Activated B cell treated with CpG ODN at 0.5 μM for 24 hours (primary cell): ENCODE measurements around the gene TMEM132D. TPM values are rescaled to one million over a fixed set of nuclear protein-coding genes. Genes with fewer than 3 reads are reported as not detected.

ENCODE experiments used
- ATAC-seq: fragments of 200-7000 bp; cut with Tn5 transposase; one replicate; pipeline ENCODE4 v1.10.0; 2021; ENCODE audit warnings: low read depth, mild to moderate bottlenecking, moderate library complexity
- CTCF ChIA-PET: fragments of 350-600 bp; sonication (Branson Sonifier 250); formaldehyde crosslinking; loops from one replicate; lab custom pipeline; 2021; ENCODE audit warnings: antibody characterized with exemption; lab: Charles Lee
- POLR2A ChIA-PET: fragments of 350-600 bp; sonication (Branson Sonifier 250); formaldehyde crosslinking; loops from one replicate; lab custom pipeline; 2021; ENCODE audit warnings: antibody characterized with exemption; lab: Charles Lee
- DNase-seq: peaks from one replicate; pipeline ENCODE4 v3.0.0; 2022
- H3K27ac Mint-ChIP-seq: one replicate; pipeline ENCODE4 v1.8.0; 2020; ENCODE audit warnings: mixed read lengths
- H3K27me3 Mint-ChIP-seq: one replicate; pipeline ENCODE4 v1.8.0; 2021; ENCODE audit warnings: mixed read lengths
- H3K36me3 Mint-ChIP-seq: one replicate; pipeline ENCODE4 v1.8.0; 2021; ENCODE audit warnings: low read depth, mixed read lengths
- H3K4me1 Mint-ChIP-seq: one replicate; pipeline ENCODE4 v1.8.0; 2021; ENCODE audit warnings: mixed read lengths
- H3K4me3 Mint-ChIP-seq: one replicate; pipeline ENCODE4 v1.8.0; 2020; ENCODE audit warnings: mild to moderate bottlenecking, mixed read lengths
- H3K9me3 Mint-ChIP-seq: one replicate; pipeline ENCODE4 v1.8.0; 2020; ENCODE audit warnings: mixed read lengths
- CTCF ChIP-seq: fragments of 200-600 bp; IDR thresholded peaks from one replicate; pipeline ENCODE4 v1.8.0; 2022; ENCODE audit warnings: antibody characterized with exemption, mild to moderate bottlenecking
- intact Hi-C: fragments of 100-400 bp; cut with micrococcal nuclease; formaldehyde crosslinking; loops from one replicate; pipeline ENCODE4 v1.15.1; 2024
- total RNA-seq: library from RNA; stranded (reverse); gene quantifications from 2 replicates; pipeline ENCODE4 v1.2.3, GENCODE V29; 2022

TMEM132D gene
- total RNA-seq, 1 donor from 2014 or later, result not detected

- Mint-ChIP-seq H3K36me3 (no peaks in the 10 kb centered on the region), H3K27ac (no peak overlapping the region), H3K27me3 (no peaks in the 10 kb centered on the region), H3K9me3 (peaks cover 3% of the 10 kb centered on the region), H3K4me3 (no peak overlapping the region), H3K4me1 (no peaks in the 10 kb centered on the region)
- intact Hi-C loops, result no loop called here
- ChIA-PET POLR2A (no interaction called here), CTCF (no interaction called here)
- no peak for ATAC-seq
- no peak for TF ChIP-seq CTCF
- no peak for DNase-seq
Observed at GRCh38 chr12:129036135-129036534, 867.7 kb downstream of the TMEM132D start.

- H3K4me1 Mint-ChIP-seq, result no peaks in the 10 kb centered on the region
- DNase-seq, result no peak
Observed at GRCh38 chr12:129034558-129035289, 869.1 kb downstream of the TMEM132D start.

GRCh38 chr12:129028844-129029243 lies 875.0 kb downstream of the TMEM132D start:
- H3K9me3 Mint-ChIP-seq, result no peaks in the 10 kb centered on the region
- POLR2A ChIA-PET, result no interaction called here
- DNase-seq (no peak), ATAC-seq (no peak)
- intact Hi-C loops, result no loop called here
- H3K4me1 Mint-ChIP-seq, result no peaks in the 10 kb centered on the region
- H3K4me3 Mint-ChIP-seq, result no peak overlapping the region
- no peak for TF ChIP-seq CTCF
- no peak overlapping the region for H3K27ac Mint-ChIP-seq
- H3K27me3 Mint-ChIP-seq, result peaks cover 2% of the 10 kb centered on the region
- no peaks in the 10 kb centered on the region for H3K36me3 Mint-ChIP-seq
- CTCF ChIA-PET, result no interaction called here

More at GRCh38 chr12:129034558-129035289, 869.1 kb downstream of the TMEM132D start:
- Mint-ChIP-seq H3K36me3 (no peaks in the 10 kb centered on the region), H3K27ac (no peak overlapping the region), H3K4me3 (no peak overlapping the region), H3K27me3 (peaks cover 2% of the 10 kb centered on the region), H3K9me3 (peaks cover 3% of the 10 kb centered on the region)
- ChIA-PET CTCF (no interaction called here), POLR2A (no interaction called here)
- TF ChIP-seq CTCF, result no peak
- intact Hi-C loops, result no loop called here
- no peak for ATAC-seq

GRCh38 chr12:129025055-129025454 lies 878.8 kb downstream of the TMEM132D start:
- no peak overlapping the region for H3K4me3 Mint-ChIP-seq
- H3K4me1 Mint-ChIP-seq, result no peaks in the 10 kb centered on the region
- no peak for TF ChIP-seq CTCF
- H3K9me3 Mint-ChIP-seq, result peaks cover 7% of the 10 kb centered on the region
- ATAC-seq, result no peak
- ChIA-PET CTCF (no interaction called here), POLR2A (no interaction called here)
- H3K27me3 Mint-ChIP-seq, result peaks cover 2% of the 10 kb centered on the region
- no peak overlapping the region for H3K27ac Mint-ChIP-seq
- H3K36me3 Mint-ChIP-seq, result no peaks in the 10 kb centered on the region
- no peak for DNase-seq
- intact Hi-C loops, result no loop called here
